ENCODE measurements around the gene PFKL.

The PFKL gene

DNA sequence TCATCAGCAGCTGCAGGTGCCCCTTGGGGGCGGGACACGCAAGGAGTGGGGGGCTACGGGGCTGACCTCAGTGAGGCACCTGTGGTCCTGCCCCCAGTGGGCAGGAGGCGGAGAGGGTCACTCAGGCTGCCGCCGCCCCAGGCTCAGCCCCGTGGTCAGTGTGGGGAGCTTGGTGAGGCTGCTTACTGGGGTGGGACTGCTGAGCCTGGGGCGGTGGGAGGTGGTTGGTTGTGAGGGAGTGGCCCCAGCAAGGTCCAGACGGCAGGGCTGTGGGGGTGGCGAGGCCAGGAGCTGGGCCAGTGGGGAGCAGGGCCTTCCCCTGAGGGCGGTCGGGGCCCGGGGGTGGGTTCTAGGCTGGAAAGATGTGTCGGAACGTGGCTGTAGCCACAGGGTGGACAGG lies 14.3 kb downstream of the PFKL start:
- no peak for DNase-seq (ENCODE audit: low read depth)

DNA sequence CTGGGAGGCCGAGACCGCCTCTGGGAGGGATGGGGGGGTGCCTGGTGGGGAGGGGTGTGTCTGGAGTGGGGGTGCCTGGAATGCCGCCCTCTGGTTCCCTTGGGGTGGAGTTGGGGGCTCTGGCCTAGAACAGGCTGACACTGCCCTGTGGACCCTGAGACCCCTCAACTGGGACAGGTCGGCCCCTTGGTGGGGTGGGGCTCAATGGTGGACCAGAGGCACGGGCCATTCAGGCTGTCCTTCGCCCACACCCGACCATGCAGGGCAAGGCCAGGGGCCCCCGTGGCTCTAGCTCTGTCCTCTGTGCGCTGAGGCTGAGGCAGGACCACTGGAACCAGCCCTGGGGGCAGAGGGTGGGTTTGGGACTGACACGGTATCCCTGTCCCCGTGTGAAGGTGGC lies 14.7 kb downstream of the PFKL start:
- no peak for DNase-seq (ENCODE audit: low read depth)

GRCh38 chr21:44315691-44316203 lies 15.9 kb downstream of the PFKL start:
- no peak for DNase-seq (ENCODE audit: low read depth)

DNA sequence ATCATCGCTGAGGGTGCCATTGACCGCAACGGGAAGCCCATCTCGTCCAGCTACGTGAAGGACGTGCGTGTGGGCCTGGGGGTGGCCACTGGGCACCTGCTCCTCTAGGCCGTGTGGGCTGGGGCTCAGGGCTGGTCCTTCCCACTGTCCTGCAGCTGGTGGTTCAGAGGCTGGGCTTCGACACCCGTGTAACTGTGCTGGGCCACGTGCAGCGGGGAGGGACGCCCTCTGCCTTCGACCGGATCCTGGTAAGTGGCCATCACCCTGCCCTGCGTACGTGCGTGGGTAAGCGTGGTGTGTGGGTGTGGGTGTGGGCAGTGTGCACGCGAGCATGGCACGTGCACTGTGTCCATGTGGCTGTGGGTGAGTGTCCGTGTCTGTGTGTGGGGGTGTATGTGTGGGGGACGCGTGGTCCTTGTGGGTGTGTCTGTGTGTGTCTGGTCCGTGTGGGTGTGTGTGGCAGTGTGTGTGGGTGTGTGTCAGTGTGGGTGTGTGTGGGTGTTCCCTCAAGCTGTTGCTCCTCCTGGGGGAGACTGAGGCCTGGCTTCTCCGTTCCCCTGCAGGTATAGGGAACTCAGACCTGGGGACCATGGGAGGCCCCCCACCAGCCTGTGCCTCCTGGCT lies 16.5 kb downstream of the PFKL start:
- DNase-seq (ENCODE audit: low read depth): no peak

GRCh38 chr21:44317241-44317782 lies 17.5 kb downstream of the PFKL start:
- no peak for DNase-seq (ENCODE audit: low read depth)

GRCh38 chr21:44317871-44318270 lies 18.0 kb downstream of the PFKL start:
- DNase-seq (ENCODE audit: low read depth): no peak

DNA sequence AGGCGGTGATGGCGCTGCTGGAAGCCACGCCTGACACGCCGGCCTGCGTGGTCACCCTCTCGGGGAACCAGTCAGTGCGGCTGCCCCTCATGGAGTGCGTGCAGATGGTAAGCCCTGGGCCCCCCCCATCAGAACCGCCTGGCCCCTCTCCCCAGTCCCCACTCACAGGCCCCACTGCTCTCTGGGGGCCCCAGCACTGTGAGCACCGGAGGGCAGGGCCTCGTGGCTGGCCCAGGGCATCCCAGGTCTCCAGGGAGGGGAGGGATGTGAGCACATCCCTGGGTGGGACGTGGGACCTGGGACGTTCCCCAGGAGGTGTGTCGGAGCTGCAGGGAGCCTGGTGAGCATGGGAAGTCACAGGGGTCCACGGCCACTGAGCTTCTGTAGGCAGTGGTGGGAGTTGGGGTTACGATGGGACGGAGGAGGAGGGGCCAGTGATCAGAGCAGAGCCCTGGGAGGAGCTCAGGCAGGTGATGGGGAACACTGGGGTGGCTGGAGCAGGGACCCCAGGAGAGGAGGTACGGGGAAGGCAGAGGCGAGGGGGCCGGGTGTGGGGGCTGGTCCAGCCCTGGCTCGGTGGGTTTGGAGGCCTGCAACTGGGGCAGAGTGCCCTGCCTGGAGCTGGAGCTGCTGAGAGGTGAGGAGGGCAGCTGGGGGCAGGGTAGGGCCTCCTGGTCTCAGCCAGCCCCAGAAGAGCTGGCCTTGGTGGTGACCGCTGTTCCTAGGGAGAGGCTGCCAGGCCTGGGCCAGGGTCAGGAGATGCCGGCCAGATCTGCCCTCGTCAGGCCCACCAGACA lies 18.8 kb downstream of the PFKL start:
- DNase-seq (ENCODE audit: low read depth): no peak

DNA sequence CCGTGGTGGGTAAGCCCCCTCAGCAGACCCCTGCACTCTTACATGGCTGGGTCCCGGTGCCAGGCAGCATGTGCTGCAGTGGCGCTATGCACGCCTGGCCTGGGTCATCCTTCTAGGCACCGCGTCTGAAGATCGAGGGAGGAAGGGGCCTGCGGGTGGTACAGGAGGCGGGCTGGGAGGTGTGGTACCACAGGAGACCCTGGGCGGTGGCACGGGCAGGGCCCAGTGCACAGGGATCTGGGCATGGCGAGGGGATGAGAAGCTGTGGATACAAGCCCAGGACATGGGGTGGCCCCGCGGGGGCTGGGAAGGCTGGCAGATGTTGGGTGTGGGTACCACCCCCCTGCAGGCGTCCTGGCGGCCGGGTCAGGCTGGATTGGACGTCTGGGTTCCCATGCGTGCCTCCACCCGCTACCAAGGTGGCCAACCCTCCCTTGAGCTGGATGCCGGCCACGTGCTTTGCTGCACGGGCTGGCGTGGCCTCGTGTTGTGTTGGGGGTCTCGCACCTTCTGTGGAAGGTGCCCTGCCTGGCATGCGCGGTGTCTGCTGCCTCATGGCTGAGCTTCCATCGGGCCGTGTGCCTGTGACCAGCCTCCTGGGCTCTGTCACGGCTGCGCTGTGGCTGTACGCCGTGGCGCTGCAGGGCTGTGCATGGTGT lies 19.7 kb downstream of the PFKL start:
- DNase-seq (ENCODE audit: low read depth): no peak

DNA sequence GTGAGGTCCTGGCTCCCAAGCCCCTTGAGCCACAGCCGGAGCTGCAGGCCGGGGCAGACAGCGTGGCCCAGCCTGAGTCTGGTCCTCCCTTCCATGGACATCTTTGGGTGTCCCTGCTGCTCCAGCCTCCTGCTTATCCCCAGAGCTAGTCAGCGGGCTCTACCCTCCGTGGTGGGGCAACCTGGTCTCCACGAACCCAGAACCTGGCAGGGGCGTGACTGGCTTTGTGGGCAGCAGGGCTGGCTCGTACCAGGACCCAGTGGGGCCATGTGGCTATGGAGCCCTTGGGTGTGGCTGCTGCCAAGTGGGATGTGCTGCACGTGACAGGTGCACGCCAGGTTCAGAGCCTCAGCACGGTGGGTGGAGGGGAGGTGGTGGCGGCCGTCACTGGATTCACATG lies 21.0 kb downstream of the PFKL start:
- DNase-seq (ENCODE audit: low read depth): no peak

DNA sequence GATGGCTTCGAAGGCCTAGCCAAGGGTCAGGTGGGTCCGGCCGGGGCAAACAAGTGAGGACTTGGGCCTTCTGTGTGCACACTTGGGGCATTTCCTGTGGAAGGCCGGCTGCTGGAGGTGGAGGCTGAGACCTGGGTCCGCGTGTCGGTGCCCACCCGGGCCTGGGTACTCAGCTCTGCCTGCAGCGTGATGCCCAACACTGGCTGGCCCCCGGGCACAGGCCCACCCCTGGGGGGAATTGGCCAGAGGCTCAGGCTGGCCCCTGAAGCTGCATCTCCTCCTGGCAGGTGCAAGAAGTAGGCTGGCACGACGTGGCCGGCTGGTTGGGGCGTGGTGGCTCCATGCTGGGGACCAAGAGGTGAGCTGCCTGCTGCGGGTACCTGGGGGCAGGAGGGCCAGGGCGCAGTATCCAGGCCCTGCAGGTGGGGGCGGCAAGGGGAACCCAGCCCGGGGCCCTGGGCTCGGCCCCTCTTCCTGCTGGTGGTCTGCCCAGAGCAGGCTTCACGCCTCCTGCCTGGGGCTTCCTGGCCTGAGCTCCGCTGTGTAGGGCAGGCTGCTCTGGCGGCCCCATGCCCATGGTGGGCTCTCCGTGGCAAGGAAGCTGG lies 22.1 kb downstream of the PFKL start:
- DNase-seq (ENCODE audit: low read depth): no peak

GRCh38 chr21:44322621-44323325 lies 22.9 kb downstream of the PFKL start:
- DNase-seq (ENCODE audit: low read depth): no peak

- DNase-seq (ENCODE audit: low read depth): no peak
These were observed 23.7 kb downstream of the PFKL start for GRCh38 chr21:44323591-44323990.

- no peak for DNase-seq (ENCODE audit: low read depth)
These were observed 24.4 kb downstream of the PFKL start for GRCh38 chr21:44324106-44324853.

DNA sequence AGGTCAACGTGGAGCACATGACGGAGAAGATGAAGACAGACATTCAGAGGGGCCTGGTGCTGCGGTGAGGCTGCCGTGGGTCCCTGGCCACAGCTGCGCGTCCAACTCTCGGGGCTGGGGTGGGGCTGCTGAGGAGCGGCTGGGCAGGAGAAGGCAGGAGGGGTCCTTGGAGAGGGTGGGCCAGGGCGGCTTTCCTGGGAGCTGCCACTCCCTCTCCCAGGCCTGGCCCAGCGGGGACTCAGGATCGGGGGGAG lies 24.9 kb downstream of the PFKL start:
- no peak for DNase-seq (ENCODE audit: low read depth)

GRCh38 chr21:44325386-44326271 lies 25.8 kb downstream of the PFKL start:
- DNase-seq (ENCODE audit: low read depth): no peak

DNA sequence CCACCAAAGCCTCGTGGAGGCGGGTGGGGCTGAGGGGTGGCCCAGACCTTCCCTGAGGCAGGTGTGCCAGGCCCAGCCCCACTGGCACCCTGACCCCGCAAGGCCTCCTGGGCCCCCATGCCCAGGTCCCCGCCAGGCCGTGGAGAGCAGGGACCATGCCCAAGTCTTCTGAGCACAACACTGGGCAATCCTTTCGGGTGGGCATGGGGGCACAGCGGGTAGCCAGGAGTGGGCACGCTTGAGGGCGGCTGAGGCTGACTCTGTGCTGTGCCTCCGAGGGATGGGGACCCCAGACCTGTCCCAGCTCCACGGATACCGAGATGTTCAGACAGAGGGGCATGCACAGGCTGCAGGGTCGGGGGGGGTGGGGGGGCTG lies 26.4 kb downstream of the PFKL start:
- DNase-seq (ENCODE audit: low read depth): no peak

DNA sequence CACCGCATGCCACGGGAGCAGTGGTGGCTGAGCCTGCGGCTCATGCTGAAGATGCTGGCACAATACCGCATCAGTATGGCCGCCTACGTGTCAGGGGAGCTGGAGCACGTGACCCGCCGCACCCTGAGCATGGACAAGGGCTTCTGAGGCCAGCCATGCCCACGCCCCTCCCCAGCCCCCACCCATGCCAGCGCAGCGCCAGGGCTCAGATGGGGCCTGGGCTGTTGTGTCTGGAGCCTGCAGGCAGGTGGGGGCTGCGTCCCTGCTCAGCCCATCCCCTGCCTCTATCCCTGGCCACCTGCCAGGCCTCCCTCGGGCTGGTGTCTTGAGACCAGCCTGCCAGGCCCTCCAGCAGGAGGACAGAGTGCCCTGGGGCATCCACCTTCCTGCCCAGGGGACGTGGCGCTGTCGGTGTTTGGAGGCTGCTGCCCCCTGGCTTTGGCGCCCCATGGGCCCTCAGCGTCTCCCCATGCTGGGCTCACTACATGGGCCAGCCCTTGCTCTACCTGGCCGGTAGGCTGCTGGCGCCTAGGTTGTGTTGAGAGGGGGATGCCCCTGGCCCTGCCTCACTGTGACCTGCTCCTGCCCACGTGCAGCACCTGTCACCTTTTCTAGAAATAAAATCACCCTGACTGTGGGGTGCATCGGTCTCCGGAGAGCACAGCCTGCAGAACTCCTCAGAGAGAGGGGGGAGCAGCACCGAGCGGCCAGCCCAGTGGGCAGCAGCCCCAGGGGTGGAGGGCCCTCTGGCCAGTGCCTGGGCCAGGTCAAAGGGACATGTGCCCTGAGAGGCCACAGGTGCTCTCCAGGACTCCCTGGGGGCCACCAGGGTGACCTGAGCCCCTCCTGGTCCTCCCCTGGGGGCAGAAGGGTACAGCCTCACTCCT lies 27.1 kb downstream of the PFKL start:
- DNase-seq (ENCODE audit: low read depth): no peak

- no peak for DNase-seq (ENCODE audit: low read depth)
These were observed 27.7 kb downstream of the PFKL start for GRCh38 chr21:44327603-44327974.

DNA sequence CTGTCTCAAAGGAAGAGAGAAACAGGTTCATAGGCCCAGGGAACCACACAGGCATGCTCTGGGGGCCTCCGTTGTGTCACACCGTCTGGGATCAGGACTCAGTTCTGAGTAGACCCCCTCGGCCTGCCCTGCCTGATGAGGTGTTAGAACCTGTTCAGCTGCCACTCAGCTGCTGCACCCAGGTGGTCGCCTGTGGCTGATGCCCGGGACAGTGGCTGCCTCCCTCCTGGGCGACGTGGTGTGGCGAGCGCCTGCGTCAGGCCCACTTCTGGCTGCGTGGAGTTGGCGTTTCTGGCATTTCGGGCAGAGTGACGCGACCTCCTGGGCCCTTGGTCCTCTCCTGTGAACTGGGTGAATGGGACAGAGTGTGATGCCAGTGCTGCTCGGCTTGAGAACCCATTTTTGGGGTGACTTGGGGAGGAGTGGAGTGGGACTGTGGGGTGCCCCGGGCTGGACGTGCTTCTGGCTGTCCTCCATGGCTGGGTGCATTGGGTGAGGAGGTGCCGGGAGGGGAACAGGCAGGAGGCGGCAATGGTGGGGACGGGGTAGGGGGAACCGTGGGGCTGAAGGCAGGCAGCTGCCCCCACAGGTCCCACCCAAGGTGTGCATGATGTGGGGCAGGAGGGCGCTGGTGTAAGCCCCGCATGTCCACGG lies 28.5 kb downstream of the PFKL start:
- no peak for DNase-seq (ENCODE audit: low read depth)

Data from HS-27A (cell line).